Esophagus squamous epithelium (tissue), 5 donors: ENCODE data around the gene MTMR11. TPM values are rescaled to one million over a fixed set of nuclear protein-coding genes. Genes with fewer than 3 reads are reported as not detected.
A peak's percentile ranks its signal among the peaks of the same experiment; 100 is the strongest.
"Not testable (repeated sequence)": the region's sequence is repeated elsewhere in the genome, so short reads cannot be mapped to it uniquely, and the experiment has no call there.

Source experiments
- DNase-seq: peaks from one replicate; lab custom pipeline; 2025; lab: John Stamatoyannopoulos, UW
- H3K27ac ChIP-seq, 4 donors: fragments of 200-600 bp; sonication (generic); one replicate each; pipeline ENCODE4 v1.5.1; 2016 to 2019; ENCODE audit warnings: mild to moderate bottlenecking in 1 of 4
- H3K27me3 ChIP-seq, 4 donors: fragments of 200-600 bp; sonication (generic); 1 replicate in 3 of 4; 2 replicates in 1 of 4; pipeline versions ENCODE4 v1.5.1 to v1.6.0; 2017 to 2021; ENCODE audit warnings: antibody characterized with exemption in 1 of 4
- H3K36me3 ChIP-seq, 3 donors: fragments of 200-600 bp; sonication (generic); one replicate each; pipeline ENCODE4 v1.5.1; 2016 to 2019
- H3K4me1 ChIP-seq, 3 donors: fragments of 200-600 bp; sonication (generic); one replicate each; pipeline ENCODE4 v1.5.1; 2017 to 2019
- H3K4me3 ChIP-seq, 4 donors: fragments of 200-600 bp; sonication (generic); 1 replicate in 3 of 4; 2 replicates in 1 of 4; pipeline ENCODE4 v1.5.1; 2016 to 2019; ENCODE audit warnings: mild to moderate bottlenecking in 2 of 4, moderate library complexity in 1 of 4
- H3K9me3 ChIP-seq, 3 donors: fragments of 200-600 bp; sonication (generic); one replicate each; pipeline ENCODE4 v1.5.1; 2016 to 2019
- POLR2A ChIP-seq, 4 donors: fragments of 450-650 bp; IDR thresholded peaks; one replicate each; pipeline ENCODE4 v1.6.1; 2017; ENCODE audit warnings: antibody characterized with exemption in 4 of 4, mild to moderate bottlenecking in 4 of 4, moderate library complexity in 3 of 4
- WGBS, 2 donors: methylation state at CpG; one replicate each; pipeline ENCODE4 v1.1.5; 2018; 5-methylcytosine and 5-hydroxymethylcytosine counted together
- intact Hi-C: fragments of 100-400 bp; cut with DNase I; formaldehyde crosslinking; loops from one replicate; pipeline ENCODE4 v1.15.0; 2022
- total RNA-seq, 4 donors: library from RNA; depleted of rRNA; stranded (reverse); fragments of >200 nt; gene quantifications; one replicate each; pipeline ENCODE4 v1.1.0, GENCODE V29; 2016
- TF ChIP-seq, protein P1 (sequence below), 6 experiments: fragments of 450-650 bp in 4 of 6; fragments of 200-600 bp in 2 of 6; sonication (generic) in 2 of 6; IDR thresholded peaks; one replicate each; pipeline ENCODE4 v1.5.1; 2016 to 2019; ENCODE audit warnings: antibody characterized with exemption in 6 of 6, mild to moderate bottlenecking in 4 of 6, moderate library complexity in 4 of 6
- donor health status: DM: yes; HTN: yes; CAD: no.

The MTMR11 gene
- total RNA-seq, 4 donors from 2014 or later = 3.9 to 13.5 (median 10.6) TPM

DNA sequence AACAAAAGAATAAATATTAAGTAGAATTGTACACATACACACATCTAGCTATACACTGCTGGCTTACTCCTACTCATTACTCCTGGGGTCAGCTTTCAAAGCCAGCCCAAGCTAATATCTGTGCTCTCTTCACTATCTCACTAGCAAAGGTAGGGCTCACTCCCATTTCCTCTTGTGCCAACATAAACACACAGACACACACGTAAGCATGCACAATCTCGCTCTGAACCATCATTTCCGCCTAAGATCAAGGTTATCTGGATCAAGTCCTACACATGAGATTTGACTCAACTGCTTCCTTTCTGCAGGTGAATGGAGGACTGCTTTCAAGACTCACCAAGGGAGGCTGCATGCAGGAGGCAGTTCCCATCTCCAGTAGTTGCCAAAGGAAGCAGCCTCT is 28.8 kb upstream of the MTMR11 start:
- Histone ChIP-seq H3K36me3 (peaks cover 5 to 88% (median 9%) of the 10 kb centered on the region in 3 donors), H3K4me3 (no peak overlapping the region), H3K27me3 (no peaks in the 10 kb centered on the region), H3K27ac (no peak overlapping the region), H3K4me1 (peaks cover 0 to 31% (median 3%) of the 10 kb centered on the region in 3 donors), H3K9me3 (no peaks in the 10 kb centered on the region)
- TF ChIP-seq, protein P1, sequence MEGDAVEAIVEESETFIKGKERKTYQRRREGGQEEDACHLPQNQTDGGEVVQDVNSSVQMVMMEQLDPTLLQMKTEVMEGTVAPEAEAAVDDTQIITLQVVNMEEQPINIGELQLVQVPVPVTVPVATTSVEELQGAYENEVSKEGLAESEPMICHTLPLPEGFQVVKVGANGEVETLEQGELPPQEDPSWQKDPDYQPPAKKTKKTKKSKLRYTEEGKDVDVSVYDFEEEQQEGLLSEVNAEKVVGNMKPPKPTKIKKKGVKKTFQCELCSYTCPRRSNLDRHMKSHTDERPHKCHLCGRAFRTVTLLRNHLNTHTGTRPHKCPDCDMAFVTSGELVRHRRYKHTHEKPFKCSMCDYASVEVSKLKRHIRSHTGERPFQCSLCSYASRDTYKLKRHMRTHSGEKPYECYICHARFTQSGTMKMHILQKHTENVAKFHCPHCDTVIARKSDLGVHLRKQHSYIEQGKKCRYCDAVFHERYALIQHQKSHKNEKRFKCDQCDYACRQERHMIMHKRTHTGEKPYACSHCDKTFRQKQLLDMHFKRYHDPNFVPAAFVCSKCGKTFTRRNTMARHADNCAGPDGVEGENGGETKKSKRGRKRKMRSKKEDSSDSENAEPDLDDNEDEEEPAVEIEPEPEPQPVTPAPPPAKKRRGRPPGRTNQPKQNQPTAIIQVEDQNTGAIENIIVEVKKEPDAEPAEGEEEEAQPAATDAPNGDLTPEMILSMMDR (IDR thresholded peaks at IDR 0.05) = no peak
- TF ChIP-seq POLR2A (IDR thresholded peaks at IDR 0.05) = no peak
- intact Hi-C loops = loop anchor here (10.0 kb wide), 1 partner anchor 219 kb away; no protein-coding TSS in a partner anchor
- 55 to 66% methylated on average over 3 of the region's 3 CpGs for WGBS, 2 donors
- no peak for DNase-seq

DNA sequence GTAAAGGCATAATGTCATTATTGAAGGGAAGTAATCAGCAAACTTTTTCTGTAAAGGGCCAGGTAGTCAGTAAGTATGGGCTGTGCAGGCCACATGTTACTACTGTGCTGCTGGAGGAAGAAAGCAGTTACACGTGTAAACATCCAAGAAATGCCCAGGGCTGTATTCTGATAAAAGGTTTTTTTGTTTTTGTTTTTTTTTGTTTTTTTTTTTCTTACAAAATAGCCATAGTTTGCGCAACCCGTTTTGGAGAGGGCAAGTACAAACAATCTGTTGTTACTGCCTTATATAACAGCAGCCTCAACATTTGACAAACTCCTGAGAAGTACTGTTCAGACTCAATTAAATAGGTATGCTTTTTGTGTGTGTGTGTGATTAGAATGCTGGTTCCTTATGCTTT is 26.7 kb upstream of the MTMR11 start:
- Histone ChIP-seq H3K36me3 (peaks cover 7 to 88% (median 9%) of the 10 kb centered on the region in 3 donors), H3K27ac (peak overlapping the region in 2 of 4 donors; percentile 46 to 71), H3K9me3 (no peaks in the 10 kb centered on the region), H3K27me3 (no peaks in the 10 kb centered on the region), H3K4me3 (no peak overlapping the region), H3K4me1 (peaks cover 0 to 31% (median 3%) of the 10 kb centered on the region in 3 donors)
- no peak for DNase-seq
- intact Hi-C loops = loop anchor here (5.0 to 10.0 kb wide), 2 partner anchors 89 to 221 kb away; no protein-coding TSS in a partner anchor
- TF ChIP-seq, protein P1 (IDR thresholded peaks at IDR 0.05) = no peak
- no peak for TF ChIP-seq POLR2A (IDR thresholded peaks at IDR 0.05)
- WGBS, 2 donors = 30 to 40% methylated on average over 3 of the region's 3 CpGs

DNA sequence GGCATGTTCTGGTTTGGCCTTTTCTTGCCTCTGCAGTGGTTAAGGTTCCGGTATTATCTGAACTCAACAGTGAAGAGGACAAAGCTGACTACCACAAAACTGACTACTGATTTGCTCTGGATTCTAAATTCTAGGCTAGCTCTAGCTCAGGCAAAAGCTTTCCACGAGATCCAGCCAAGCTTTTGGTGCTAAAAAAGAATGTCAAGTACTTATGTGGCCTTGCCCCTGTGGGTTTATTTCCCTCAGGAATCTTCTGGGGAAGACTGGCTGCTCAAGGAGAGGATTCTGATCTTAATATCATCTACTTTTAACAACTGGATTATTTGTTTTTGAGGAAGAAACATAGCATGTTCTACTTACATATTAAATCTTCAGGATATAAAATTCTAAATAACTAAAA is 26.1 kb upstream of the MTMR11 start:
- Histone ChIP-seq H3K27me3 (no peaks in the 10 kb centered on the region), H3K4me1 (peaks cover 0 to 31% (median 3%) of the 10 kb centered on the region in 3 donors), H3K9me3 (no peaks in the 10 kb centered on the region), H3K36me3 (peaks cover 7 to 89% (median 12%) of the 10 kb centered on the region in 3 donors), H3K27ac (peak overlapping the region in 3 of 4 donors; percentile 24 to 71 (median 46)), H3K4me3 (no peak overlapping the region)
- intact Hi-C loops = loop anchor here (5.0 to 10.0 kb wide), 2 partner anchors 90 to 222 kb away; no protein-coding TSS in a partner anchor
- no peak for TF ChIP-seq POLR2A (IDR thresholded peaks at IDR 0.05)
- WGBS, 2 donors = 58 to 59% methylated on average over 2 of the region's 2 CpGs
- DNase-seq = no peak

DNA sequence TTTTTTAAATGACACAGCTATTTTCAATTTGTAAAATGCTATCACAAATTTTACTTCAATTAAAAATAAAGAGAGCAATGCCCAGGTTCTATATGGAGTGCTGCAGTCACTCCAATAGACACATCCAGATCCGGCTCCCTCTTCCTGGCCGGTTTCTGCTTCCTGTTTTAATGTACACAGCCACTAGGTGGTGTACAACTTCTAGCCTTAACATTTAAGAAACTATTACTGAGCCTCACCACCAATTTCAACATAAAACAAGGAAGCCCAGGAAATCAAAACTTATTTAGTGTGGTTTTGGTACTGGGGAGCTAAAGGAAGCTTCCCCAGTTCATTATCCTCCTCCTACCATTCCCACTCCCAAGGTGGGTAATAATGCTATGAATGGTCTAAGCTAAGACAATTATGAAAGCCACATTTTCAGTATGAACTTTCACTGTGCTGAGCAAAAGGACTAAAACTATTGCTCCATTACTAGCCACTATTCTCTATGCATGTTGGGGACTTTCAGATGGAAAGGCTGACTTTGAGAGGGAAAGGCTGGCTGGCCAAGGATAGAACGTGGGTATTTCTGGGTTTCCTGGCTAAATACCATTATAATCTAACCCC is 25.5 kb upstream of the MTMR11 start:
- DNase-seq = peak; percentile 9
- peak overlapping the region; percentile 24 to 71 (median 36) for H3K27ac ChIP-seq
- 17 to 19% methylated on average over 3 of the region's 3 CpGs for WGBS, 2 donors
- H3K9me3 ChIP-seq = no peaks in the 10 kb centered on the region
- no peaks in the 10 kb centered on the region for H3K27me3 ChIP-seq
- H3K4me1 ChIP-seq = peaks cover 0 to 31% (median 3%) of the 10 kb centered on the region in 3 donors
- peaks cover 7 to 89% (median 13%) of the 10 kb centered on the region in 3 donors for H3K36me3 ChIP-seq
- no peak overlapping the region for H3K4me3 ChIP-seq
- no peak for TF ChIP-seq POLR2A (IDR thresholded peaks at IDR 0.05)
- TF ChIP-seq, protein P1 (IDR thresholded peaks at IDR 0.05) = peak; percentile 58 to 87 (median 82)
- intact Hi-C loops = loop anchor here (5.0 to 10.0 kb wide), 2 partner anchors 90 to 223 kb away; no protein-coding TSS in a partner anchor

DNA sequence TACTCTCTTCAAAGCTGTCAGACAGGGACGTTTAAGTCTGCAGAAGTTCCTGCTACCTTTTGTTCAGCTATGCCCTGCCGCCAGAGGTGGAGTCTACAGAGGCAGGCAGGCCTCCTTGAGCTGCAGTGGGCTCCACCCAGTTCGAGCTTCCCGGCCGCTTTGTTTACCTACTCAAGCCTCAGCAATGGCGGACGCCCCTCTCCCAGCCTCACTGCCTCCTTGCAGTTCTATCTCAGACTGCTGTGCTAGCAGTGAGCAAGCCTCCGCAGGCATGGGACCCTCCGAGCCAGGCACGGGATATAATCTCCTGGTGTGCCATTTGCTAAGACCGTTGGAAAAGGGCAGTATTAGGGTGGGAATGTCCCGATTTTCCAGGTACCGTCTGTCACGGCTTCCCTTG is 20.9 kb upstream of the MTMR11 start:
- H3K9me3 ChIP-seq, intact Hi-C loops, H3K27ac ChIP-seq, DNase-seq, H3K4me3 ChIP-seq, H3K27me3 ChIP-seq: not testable (repeated sequence)
- Histone ChIP-seq H3K36me3 (peaks cover 7 to 55% (median 8%) of the 10 kb centered on the region in 3 donors), H3K4me1 (peaks cover 0 to 13% (median 3%) of the 10 kb centered on the region in 3 donors)
- WGBS, 2 donors = 89 to 95% methylated on average over 5 to 13 of the region's 14 CpGs

DNA sequence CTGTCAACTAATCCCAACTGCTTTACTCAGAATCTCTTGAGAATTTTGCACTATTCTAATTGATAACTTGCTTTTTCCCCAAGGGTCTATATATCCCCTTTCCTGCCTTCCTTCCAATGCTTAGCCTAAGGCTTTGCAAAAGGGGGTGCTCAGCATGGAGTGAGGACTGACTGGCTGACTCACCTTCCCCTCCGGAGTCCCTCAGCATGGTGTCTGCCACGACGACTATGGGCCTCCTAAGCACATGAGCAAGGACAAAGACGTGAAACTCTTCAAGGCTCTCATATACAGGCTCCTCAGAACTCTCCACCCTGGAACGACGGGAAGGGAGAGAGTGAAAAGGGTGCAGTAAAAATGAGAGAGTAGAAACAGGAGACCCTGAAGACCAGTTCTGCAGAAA is 13.2 kb upstream of the MTMR11 start:
- Histone ChIP-seq H3K27me3 (no peaks in the 10 kb centered on the region), H3K27ac (no peak overlapping the region), H3K4me1 (no peaks in the 10 kb centered on the region), H3K36me3 (peaks cover 0 to 63% (median 25%) of the 10 kb centered on the region in 3 donors), H3K4me3 (no peak overlapping the region), H3K9me3 (no peaks in the 10 kb centered on the region)
- no peak for TF ChIP-seq POLR2A (IDR thresholded peaks at IDR 0.05)
- TF ChIP-seq, protein P1 (IDR thresholded peaks at IDR 0.05) = no peak
- 79 to 80% methylated on average over 2 to 6 of the region's 6 CpGs for WGBS, 2 donors
- no peak for DNase-seq
- intact Hi-C loops = no loop called here
